Esophagus muscularis mucosa (tissue), 2 donors: Measurements from ENCODE around the gene IL37.

Experiments used
- POLR2A ChIP-seq: fragments of 450-650 bp; IDR thresholded peaks from one replicate; pipeline ENCODE4 v1.6.1; 2017; ENCODE audit warnings: antibody characterized with exemption, moderate library complexity, mild to moderate bottlenecking, low read depth
- POLR2AphosphoS5 ChIP-seq, 2 donors: sonication (generic); formaldehyde crosslinking; IDR thresholded peaks; one replicate each; pipeline ENCODE4 v1.6.1; 2017; ENCODE audit warnings: antibody characterized with exemption in 2 of 2

- TF ChIP-seq POLR2AphosphoS5 (IDR thresholded peaks at IDR 0.05) (no peak), POLR2A (no peak)
Measured at GRCh38 chr2:112915300-112916144, 4.6 kb downstream of the IL37 start.
